IMR-90 (cell line): Measurements from ENCODE around the gene SUV39H1.

ENCODE experiments used
- CTCF ChIP-seq: conservative IDR thresholded peaks from 2 replicates; pipeline ENCODE4 v1.5.1; 2012; ENCODE audit warnings: mild to moderate bottlenecking, low read depth, low read length, improper control_type of control experiment
- NFE2L2 ChIP-seq: fragments of 150-350 bp; IDR thresholded peaks from 2 replicates; pipeline ENCODE4 v1.6.1; 2016; ENCODE audit warnings: low read depth, mild to moderate bottlenecking, low read length
- POLR2A ChIP-seq: IDR thresholded peaks from 2 replicates; pipeline ENCODE4 v1.6.1; 2012; ENCODE audit warnings: mild to moderate bottlenecking, low read depth, low read length
- RCOR1 ChIP-seq: IDR thresholded peaks from 2 replicates; pipeline ENCODE4 v1.6.1; 2012; ENCODE audit warnings: mild to moderate bottlenecking, low read length, improper control_type of control experiment; ENCODE audit not compliant: insufficient replicate concordance
- RFX5 ChIP-seq: IDR thresholded peaks from 2 replicates; pipeline ENCODE4 v1.8.0; 2012; ENCODE audit warnings: low read depth, mild to moderate bottlenecking, low read length, moderate library complexity

GRCh38 chrX:48698306-48698705 is 1.8 kb downstream of the SUV39H1 start:
- TF ChIP-seq CTCF (no peak), POLR2A (no peak), RFX5 (no peak), NFE2L2 (no peak), RCOR1 (no peak)
